Stimulated activated CD4-positive, alpha-beta T cell treated with anti-CD3 and anti-CD28 coated beads, TNF-alpha, amount 100 ng/mL, for 48 hours (primary cell): ENCODE measurements around the gene FSD2.
"Not testable (repeated sequence)": the region's sequence is repeated elsewhere in the genome, so short reads cannot be mapped to it uniquely, and the experiment has no call there.

ENCODE experiments used
- DNase-seq, 3 donors: peaks; one replicate each; pipeline ENCODE4 v3.0.0-alpha.2; 2020; ENCODE audit warnings: low read depth in 3 of 3

FSD2 gene

DNA sequence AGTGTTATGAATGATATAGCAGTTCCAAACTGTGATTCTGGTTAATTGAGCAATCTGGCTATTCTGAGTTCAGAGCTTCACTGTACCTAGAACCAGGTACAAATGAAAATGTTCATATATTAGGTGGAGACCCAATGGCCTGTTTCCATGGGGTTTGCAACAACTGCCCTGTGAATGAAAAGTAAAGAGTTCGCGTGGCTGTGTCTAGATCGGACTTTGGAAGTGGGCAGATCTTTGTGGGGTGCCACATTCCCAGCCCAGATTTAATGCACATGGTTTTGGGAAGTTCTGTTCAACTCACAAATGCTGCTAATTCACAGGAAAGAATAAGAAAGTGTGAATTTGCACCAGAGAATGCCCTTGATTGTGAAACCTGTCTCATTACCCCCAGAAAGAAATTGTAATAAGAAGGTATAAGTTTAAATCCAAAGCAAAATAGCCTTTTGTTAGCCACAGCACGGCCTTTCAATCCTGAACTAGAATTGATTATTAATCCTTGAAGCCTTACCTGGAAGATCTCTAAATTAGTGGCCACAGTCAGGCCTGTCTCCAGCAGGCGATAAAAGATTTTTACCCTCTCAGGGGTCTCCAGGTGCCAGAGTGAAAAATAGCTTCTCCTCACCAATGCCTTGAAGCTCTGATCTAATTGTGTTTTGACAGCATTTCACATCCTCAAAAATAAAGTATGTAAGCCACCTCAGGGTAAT is 26.2 kb upstream of the FSD2 start:
- DNase-seq: no peak

DNA sequence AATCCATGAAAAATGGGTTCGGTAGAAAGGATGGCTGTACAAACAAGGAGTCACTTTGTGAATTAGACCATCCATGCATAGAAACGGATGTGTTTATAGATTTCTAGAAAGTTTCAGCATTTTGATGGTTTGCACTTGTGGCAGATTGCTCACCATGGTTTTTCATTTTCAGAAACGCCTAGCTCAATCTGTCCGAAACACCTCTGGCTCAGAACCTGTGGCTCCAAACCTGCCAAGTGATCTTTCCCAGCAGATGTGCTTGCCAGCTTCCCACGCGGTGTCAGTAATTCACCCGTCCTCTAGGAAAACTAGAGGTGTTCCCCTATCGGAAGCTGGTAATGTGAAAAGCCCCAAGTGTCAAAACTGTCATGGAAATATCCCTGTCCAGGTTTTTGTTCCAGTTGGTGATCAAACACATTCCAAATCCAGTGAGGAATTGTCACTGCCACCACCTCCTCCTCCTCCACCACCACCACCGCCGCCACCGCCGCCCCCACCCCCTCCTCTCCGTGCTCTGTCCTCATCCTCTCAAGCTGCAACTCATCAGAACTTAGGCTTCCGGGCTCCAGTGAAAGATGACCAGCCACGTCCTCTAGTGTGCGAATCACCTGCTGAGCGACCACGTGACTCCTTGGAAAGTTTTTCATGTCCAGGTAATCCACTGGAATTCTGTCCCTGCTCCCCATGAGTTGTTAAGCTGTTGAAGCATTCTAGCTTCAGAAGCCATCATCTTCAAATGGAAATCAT is 24.7 kb upstream of the FSD2 start:
- DNase-seq: no peak

DNA sequence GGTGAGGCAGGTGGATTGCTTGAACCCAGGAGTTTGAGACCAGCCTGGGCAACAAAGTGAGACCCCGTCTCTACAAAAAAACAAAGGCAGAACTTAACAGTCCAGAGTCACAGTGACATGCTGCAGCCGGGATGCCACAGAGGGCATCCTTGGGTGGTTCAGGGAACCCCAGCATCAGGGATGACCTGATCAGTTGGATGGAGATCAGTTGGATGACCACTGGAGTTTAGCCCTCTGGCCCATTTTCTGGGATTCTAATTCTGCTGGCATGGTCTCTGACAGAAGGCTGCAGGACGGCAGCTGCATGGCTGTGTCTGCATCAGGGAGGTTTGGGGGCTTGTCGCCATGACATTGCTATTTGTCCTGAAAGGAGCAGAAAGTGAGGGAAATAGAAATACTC is 23.4 kb upstream of the FSD2 start:
- no peak for DNase-seq

DNA sequence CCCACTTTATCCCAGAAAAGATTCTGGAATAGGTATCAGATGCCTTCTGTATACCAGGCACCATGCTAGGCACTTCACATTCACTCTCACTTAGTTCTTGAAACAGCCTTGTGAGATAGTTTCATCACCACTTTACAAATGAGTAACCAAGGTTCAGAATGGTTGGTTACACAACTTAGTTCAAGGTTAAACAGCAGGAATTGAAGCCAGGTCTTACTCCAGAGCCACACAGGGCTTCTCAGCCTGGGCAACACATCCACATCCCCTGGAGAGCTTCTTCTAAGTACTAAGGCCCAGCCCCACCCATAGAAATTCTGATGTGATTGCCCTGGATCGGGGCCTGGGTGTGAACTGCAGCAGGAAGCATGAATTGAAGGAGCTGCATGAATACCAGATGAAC is 22.2 kb upstream of the FSD2 start:
- DNase-seq: no peak

DNA sequence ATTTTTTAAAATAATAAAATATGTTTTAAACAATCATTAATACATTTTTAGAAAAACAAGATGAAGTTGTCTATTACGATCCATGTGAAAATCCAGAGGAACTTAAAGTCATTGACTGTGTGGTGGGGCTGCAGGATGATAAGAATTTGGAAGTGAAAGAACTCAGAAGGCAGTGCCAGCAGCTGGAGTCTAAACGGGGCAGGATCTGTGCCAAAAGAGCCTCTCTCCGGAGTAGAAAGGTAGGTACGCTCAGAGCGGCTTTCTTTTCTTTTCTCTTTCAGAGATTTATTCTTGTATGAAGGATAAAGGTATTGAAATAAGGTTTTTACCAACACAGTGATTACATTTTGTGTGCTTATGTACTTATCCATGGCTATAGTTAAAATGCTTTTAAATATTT is 17.2 kb upstream of the FSD2 start:
- DNase-seq: no peak

DNA sequence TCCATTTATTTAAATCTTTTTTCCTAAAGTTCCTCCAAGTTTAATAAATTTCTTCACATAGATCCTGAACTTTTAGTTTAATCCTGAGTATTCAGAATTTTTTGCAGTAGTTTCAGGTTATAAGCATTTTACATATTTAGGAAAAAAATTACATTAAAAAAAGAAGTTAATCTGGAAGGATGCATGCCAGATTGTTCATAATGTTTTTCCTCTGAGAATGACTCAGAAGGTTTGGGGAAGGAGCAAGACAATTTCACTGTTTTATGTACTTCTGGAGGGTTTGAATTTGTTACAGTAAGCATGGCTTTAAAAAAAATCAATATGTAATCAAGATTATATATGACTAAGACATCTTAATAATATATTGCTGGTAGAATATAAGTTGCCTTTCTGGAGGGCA is 16.0 kb upstream of the FSD2 start:
- DNase-seq: not testable (repeated sequence)

DNA sequence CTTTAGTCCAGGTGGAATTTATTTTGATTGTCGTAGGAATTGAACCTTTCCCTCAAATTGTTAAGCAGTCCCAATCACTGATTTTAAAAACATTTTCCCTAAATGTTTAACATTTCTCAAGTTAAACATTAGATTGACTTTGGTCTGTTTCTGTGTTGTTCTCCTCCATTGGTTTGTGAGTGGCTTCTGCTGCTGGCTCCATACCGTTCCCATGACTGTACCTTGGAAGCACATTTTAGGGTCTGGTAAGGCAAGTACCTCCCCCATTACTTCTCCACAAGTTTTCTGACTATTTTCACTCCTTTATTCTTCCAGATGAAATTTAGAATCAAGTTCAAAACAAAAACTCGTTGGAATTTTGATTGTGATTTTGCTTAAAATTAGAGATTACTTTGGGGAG is 15.5 kb upstream of the FSD2 start:
- DNase-seq: not testable (repeated sequence)

DNA sequence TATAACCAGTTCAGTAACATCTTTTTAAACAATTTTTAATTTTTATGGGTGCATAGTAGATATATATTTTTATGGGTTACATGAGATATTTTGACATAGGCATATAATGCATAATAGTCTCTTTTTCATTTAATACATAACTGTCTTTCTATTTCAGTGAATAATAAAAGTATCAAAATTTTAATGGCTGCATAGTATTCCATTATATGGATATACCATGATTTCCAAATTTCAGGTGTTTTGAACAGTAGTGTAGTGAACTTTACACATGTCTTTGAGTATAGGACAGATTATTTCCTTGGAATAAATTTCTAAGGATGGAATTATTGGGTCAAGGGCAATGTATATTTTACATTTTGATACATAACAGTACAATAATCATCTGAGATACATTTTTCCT is 14.3 kb upstream of the FSD2 start:
- DNase-seq: no peak

DNA sequence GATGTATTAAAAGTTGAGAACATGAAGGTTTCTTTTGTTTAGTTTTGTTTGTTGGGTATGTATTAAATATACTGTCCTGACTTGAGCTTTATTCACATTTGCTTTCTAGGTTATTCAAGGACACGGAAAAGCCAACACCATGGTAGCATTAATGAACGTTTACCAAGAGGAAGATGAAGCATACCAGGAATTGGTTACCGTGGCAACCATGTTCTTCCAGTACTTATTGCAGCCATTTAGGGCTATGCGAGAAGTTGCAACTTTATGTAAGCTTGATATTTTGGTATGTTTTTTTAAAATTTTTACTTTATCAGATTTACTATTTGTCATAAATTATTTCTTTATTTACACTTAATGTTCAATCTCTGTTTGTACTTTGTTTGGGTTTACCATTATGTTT is 7.1 kb upstream of the FSD2 start:
- DNase-seq: no peak

DNA sequence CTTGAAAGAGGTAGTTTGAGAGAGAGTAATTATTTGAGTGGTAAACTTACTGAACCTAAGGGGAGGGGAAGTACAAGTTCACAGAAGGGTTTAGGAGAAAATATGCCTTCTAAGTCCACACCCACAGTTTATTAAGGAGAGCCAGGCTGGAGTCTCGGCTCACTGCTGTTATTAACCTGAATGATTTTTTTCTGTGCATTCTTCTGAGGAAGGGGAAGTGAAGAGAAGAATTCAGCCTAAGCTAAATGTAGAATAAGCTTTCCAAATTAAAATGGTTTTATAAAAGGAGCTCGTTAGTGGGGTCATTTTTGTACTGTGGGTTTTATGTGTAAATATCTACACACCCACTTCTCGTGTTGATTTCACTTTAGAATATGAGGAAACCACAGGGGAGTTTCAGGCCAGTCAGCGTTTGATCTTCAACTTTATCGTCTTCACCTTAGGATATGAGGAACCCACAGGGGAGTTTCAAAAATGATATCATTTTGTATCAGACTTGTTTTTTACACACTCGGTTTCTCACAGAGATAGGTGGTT is 5.1 kb upstream of the FSD2 start:
- peak in 1 of 3 donors; percentile 13 for DNase-seq

DNA sequence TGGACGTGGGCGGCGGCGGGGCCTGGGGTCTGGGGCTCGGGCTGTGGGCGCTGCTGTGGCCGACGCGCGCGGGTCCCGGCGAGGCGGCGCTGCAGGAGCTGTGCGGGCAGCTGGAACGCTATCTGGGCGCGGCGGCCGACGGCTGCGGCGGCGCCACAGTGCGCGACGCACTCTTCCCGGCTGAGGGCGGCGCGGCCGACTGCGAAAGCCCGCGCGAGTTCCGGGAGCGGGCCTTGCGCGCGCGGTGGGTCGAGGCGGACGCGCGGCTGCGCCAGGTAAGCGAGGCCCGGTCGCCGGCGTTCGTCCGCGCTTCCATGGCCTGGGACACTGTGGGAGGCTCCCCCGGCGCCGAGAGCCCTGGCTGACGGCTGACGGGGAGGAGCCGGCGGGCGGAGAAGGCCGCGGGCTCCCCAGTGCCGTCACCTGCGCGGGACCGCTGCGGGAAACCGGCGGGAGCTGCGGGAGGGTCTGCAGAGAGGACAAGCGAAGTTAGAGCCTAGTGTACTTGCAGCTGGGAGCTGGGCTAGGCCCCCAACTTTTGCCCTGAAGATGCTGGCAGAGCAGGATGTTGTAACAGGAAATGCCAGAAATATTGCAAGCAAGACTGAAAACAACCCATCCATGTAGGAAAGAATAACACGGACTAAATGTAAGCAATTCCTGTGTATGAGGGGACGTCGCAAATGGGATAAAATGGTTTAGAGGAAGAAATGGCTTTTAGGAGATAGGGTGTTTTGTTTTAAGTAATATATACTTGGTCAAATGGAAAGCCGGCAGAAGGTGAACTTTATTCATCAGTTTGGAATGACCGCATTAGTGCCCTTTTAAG is 4.4 kb upstream of the FSD2 start:
- DNase-seq: peak in 1 of 3 donors; percentile 14

DNA sequence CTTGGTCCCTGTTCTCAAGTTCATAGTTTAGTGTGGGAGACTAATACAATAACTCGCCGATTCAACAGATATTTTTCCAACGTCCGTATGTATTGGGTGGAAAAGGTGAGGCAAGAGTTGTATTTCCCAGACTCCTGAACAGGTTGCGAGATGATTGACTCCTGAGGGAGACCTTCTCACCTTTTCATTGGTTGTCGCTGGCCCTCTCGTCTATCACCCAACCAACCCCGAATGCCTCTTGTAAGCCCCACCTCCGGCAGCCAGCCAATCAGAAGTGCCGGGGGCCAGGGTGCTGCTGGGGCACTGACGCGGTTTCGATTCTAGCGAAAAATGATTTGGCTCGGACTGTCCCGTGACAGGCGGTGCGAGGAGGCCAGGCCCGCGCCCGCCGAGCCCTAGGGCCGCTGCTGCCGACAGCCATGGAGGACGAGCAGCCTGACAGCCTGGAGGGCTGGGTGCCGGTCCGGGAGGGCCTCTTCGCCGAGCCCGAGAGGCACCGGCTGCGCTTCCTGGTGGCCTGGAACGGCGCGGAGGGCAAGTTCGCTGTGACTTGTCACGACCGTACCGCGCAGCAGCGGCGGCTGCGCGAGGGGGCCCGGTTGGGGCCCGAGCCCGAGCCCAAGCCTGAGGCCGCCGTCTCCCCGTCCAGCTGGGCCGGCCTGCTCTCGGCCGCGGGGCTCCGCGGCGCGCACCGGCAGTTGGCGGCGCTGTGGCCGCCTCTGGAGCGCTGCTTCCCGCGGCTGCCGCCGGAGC is 3.6 kb upstream of the FSD2 start, which contains the start of gene WHAMM:
Gene WHAMM (plus strand): TSS at position 321 of the 753 bp plus-strand sequence. CDS start 99 bp downstream, at position 420.
- DNase-seq: peak; percentile 90 to 93 (median 92)

DNA sequence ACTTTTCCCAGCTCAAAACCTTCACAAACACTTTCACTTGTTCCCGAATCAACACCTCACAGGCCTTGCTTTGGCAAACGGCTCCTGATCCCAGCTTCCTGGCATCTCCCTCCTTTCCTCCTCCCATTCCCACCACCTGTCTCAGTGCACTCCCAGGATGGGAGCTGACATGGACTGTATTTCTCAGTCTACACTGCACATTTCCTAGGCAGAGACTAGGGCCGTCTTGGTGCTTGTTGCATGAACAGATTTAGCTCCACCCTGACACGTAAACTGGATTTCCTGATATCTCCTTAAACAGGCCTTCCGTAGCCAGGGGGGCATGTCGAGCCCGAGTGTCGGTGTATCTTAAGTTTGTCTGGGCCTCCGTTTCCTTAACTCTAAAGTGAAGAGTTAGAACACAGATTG is 2.8 kb upstream of the FSD2 start:
- DNase-seq: no peak

DNA sequence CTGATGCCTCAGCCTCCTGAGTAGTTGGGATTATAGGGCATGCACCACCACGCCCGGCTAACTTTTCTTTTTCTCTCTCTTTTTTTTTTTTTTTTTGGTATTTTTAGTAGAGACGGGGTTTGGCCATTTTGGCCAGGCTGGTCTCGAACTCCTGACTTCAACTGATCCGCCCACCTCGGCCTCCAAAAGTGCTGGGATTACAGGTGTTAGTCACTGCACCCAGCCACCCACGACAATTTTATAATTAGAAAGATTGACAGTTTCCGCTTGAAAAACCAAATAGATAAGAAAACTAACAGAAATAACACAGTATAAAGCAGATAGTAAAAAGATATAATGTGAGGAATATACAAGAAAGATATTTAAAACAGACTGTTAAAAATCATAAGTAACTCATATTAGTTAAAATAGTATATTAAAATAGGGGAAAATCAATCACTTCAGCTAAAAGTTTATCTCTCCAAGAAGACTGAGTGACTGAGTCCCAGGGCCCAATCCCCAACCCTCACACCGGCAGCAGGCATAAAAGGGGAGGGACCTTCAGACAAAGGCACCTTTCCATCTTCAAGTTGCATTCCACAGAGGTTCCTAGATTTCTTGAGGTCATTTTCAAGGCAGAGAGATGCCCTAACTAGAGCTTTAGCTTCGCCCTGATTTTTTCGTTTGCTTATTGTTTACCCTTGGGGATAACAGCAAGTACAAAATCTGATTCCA is 2.2 kb upstream of the FSD2 start:
- DNase-seq: no peak

DNA sequence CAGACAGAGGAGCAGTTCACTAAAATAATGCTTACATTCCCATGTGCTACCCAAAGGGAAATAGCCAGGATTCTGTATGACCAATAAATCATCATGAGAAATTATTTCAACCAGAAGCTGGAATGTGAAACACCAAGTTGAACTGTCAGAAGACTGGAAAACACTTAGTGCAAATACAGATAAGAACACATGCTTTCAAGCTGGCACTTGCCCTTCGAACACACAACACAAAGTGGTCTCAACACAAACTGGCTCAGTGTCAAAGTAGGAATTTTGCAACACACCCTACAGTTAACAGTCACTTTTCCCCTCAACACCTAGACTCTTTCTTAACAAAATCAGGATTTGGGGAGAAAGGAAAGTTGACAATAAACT is 1.3 kb downstream of the FSD2 start:
- DNase-seq: no peak

DNA sequence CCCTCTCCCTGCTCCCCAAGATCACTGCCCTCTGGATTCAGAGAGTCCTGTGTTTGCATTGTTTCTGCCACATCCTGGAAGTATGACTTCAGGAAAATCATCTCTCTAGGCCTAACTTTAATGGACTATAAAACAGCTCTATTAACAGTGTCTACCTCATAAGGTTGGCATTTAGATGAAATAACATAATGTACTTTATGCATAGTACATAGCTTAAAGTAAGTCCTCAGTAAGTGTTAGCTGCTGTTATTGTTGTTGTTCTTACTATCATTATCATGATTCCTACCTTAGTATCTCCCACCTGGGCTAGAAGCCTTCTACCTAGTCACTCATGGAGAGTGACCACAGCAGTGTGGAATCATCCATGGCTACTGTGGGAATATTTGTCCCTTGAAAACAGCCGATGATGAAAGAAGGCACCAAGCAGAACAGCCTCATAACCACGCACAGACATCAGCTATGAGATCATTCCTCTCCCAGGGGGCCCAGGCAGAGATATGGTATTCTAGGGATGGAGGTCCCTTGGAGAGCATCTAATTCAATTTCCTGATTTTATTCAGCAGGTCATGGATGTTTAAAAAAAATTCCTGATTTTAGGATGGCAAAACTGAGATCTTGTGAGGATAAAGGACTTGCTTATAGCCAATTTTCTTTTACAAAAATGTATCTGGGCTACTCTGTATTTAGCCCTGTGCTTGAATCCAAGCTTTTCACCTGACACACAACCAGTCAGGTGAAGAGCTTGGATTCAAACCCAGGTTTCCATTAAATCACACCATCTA is 1.9 kb downstream of the FSD2 start:
- DNase-seq: no peak

DNA sequence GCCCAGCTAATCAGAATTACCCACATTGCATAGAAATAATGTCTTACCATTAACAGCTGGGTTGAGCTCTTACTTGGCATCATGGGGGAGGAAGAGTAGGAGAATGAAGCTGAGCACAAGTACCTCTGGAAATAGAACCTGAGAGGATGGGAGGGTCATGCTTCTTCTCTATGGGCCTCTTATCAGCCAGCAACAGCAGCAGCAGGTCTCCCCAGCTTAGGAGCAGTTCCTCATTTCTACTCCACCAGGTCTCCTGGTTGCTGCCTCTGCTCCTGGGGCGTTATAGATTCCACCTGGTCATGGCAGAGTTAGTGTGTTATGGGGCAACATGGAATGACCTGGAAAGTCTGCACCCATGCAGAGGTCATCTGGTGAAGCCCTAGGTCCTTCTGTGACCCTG is 3.4 kb downstream of the FSD2 start:
- no peak for DNase-seq

DNA sequence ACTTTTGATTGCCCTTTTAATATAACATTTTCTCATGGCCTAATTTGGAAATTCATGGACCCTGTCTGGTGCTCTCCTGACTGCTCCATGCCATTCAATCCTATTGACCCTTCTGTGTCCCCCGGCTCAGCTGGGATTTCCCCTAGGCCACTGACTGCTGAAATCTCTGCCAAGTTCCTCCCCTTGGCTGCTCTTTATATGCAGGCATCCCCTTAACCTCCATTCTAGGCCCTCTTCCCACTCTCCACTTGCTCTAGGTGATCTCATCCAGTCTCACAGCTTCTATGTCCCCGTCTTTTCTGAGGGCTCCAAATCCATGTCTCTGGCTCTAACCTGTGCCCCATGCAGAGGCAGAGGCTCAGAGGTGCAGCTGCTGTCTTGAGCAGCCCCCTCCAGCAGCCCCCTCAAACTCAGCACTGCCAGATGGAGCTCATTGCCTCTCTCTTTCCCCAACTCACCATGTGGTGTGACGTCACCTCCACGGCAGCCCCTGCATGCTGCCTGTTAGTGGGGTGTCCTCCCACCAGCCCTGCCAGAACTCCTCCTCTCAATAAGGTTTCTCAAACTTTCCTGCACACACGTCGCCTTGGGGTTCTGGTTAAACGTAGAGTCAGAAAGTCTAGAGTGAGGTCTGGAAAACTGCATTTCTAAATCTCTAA is 6.6 kb downstream of the FSD2 start:
- DNase-seq: no peak

DNA sequence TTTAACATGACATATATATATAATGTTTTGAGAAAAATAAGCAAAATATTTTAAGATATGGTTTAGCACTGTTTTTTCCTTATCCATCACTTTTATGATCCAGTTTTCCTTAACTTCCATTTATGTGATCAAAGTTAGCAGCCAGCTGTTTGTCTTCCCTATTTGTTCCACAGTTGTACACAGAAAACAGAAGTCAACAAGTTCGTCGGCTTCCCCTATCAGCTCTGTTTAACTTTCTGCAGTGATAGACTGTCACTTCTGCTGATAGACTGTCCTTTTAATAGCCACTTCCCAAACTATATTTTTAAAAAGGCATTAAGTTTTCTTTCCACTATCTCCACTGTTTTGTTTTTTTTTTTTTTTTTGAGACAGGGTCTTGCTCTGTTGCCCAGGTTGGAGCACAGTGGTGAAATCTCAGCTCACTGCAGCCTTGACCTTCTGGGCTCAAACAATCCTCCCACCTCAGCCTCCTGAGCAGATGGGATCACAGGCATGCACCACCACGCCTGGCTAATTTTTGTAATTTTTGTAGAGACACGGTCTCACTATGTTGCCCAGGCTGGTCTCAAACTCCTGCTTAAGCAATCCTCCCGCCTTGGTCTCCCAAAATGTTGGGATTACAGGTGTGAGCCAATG is 7.2 kb downstream of the FSD2 start:
- DNase-seq: no peak
